GM18873 (cell line): ENCODE measurements around the gene ADAMTSL3.

ENCODE experiments used
- ATAC-seq: cut with Tn5 transposase; IDR thresholded peaks from one replicate; pipeline ENCODE4 v1.9.1; 2021; ENCODE audit warnings: mild to moderate bottlenecking, moderate library complexity, moderate number of reproducible peaks; ENCODE audit not compliant: unreplicated experiment, low FRiP score

ADAMTSL3 gene

GRCh38 chr15:83866692-83867091 lies 212.8 kb downstream of the ADAMTSL3 start:
- no peak for ATAC-seq

DNA sequence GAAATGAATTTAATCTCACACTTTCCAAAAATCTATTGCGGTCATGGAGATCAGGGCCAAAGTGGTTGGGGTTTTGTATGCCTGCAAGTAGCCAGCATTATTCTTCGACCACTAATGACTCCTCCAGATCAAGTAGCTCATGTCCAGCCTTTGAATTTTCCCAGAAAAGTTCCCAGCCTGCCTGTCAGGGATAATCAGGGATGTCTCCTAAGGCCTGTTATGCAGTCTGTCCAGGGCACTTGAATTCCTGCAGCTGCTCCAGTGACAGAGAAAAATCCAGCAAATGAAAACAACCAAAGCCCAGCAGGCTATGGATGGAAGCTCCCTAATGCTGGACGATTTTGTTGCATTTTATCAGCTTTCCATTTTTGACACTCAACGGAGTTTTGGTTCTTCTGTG lies 215.4 kb downstream of the ADAMTSL3 start:
- ATAC-seq = no peak

DNA sequence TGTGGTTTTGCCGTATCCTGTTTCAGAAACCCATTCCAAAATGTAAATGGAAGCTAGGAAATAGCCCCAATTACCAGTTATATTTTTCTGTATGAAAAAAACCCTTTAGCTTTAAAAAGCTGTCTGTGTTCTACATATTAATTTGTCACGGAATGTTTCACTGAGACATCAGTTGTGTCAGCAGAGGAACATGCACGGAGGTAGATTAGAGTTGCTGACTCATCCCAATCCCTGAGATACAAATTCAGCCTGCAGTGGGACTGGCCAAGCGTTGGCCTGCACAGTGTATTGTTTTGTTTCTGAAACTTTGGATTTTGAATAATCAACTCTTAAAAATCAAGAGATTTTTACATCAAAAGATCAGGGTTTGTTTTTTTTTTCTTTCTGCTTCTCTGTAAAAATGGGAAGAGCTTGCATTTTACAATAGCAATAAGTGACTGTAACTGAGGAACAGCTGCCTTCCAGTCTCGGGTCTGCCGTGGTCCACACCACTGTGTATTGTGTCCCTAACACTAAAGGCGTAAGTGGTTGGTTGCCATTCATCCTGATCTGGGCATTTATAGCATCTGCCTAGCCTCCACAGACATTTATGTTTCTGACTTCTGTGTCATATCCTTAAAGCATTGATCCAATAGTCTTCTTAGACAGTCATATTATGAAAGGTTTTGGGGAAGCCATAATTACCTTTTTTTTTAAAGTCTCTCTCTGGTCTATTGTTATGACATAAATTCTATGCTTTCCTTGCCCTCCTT lies 218.1 kb downstream of the ADAMTSL3 start:
- ATAC-seq = no peak

DNA sequence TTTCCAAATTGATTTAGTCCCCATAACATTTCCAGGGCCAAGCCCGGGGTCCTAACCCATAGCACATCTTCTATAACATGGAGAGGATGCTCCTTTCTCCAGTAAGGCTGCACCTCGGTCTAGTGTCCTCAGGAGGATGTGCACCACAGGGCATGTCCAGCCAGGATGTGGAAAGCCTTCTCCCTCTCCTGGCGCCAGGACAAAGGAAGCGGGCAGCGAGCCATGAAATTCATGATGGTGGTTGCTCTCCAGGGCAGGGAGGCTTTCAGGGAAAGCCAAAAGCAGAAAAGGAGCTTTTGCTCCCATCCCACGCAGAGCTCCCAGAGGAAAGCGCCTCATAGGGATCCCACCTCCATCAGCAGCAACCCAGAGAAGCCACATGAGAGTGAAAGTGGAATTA lies 220.0 kb downstream of the ADAMTSL3 start:
- ATAC-seq = no peak

GRCh38 chr15:83880529-83880928 lies 226.6 kb downstream of the ADAMTSL3 start:
- no peak for ATAC-seq

- no peak for ATAC-seq
These were observed 227.2 kb downstream of the ADAMTSL3 start for GRCh38 chr15:83881156-83881555.

- ATAC-seq = no peak
These were observed 232.4 kb downstream of the ADAMTSL3 start for GRCh38 chr15:83886321-83886720.

DNA sequence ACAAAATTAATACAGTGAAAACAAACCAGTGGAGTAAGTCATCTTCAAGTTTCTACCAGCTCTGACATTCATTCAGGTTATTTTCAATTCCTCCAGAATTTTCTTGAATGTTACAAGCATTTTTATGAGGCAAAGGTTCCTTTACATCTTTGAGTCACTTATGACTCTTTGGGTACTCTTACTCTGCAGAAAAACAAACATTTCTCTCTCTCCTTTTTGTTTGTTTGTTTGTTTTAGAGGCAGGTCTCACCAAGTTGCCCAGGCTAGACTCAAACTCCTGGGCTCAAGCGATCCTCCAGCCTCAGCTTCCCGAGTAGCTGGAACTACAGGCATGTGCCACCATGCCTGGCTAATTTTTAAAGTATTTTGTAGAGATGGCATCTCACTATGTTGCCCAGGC lies 233.5 kb downstream of the ADAMTSL3 start:
- no peak for ATAC-seq

GRCh38 chr15:83887961-83888360 lies 234.0 kb downstream of the ADAMTSL3 start:
- no peak for ATAC-seq

DNA sequence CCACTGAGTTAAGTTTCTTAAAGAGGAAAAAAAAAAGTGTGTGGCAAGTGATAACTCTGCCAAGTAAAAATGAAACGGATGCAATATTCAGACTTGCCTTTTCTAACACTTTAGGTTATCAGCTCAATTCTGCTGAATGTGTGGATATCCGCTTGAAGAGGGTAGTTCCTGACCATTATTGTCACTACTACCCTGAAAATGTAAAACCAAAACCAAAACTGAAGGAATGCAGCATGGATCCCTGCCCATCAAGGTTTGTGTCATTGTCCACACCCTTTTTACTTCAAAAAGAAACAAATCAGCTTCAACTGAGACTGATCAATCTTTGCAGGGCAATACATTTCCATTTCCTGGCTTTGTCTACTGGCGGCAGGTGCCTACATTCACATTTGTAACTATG lies 236.1 kb downstream of the ADAMTSL3 start:
- ATAC-seq = no peak

DNA sequence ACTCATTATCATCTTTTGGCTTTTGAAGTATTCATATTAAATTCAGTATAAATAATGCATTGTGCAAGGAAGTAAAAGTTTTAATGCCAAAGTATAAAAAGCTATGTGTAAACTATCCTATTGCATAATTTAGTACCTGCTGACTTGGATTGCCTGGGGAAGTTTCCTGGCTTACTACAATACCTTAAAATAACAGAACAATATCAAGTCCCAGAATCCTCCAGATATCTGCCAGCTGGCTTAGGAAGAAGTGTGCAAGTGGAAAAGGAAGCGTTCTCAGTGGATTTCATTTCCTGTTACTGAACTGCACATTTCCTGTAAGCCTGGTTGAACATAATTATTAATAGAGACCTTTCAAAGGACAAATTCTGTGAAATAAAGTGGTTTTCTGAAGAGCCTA lies 236.7 kb downstream of the ADAMTSL3 start:
- no peak for ATAC-seq

DNA sequence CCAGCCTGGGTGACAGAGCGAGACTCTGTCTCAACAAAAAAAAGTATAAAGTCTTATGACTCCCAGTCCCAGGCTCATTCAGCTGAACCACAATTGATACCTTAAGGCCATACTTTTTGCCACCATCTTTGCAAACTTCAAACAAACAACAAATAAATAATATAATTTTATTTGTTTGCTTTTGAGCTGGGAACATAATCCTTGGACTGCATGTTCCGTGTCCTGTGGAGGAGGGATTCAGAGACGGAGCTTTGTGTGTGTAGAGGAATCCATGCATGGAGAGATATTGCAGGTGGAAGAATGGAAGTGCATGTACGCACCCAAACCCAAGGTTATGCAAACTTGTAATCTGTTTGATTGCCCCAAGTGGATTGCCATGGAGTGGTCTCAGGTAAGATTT lies 238.6 kb downstream of the ADAMTSL3 start:
- no peak for ATAC-seq

DNA sequence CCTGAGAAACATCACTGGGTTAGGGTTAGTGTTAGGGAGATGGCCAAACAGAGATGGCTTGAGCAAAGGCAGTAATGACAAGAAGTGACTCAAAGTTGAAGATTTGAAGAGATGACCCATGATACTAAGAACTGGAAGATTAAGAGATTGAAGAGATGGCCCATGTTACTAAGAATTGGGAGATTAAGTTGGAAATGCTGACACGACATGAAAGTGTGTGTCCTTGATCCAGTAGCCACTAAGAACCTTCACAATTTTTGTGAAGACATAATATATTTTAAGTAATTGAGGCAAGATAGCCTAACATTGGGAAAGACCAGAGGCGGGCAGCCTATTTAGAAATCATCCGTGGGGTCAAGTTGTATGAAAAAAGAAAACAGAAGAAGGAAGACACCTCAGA lies 239.4 kb downstream of the ADAMTSL3 start:
- no peak for ATAC-seq

DNA sequence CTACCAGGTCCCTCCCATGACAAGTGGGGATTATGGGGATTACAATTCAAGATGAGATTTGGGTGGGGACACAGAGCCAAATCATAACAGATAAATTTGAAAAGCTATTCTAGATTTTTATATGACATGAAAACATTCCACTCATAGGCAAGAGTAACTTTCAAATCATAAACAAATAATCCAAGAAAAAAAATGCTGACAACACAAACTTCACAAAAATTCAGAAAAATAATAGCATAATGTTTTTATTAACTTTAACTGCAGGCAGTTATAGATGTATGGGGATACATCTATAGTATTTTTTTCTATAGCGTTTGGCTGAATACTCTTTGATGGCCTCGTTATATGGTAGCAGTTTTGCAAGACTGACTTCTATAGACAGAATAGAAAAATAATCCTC lies 243.1 kb downstream of the ADAMTSL3 start:
- ATAC-seq = no peak

DNA sequence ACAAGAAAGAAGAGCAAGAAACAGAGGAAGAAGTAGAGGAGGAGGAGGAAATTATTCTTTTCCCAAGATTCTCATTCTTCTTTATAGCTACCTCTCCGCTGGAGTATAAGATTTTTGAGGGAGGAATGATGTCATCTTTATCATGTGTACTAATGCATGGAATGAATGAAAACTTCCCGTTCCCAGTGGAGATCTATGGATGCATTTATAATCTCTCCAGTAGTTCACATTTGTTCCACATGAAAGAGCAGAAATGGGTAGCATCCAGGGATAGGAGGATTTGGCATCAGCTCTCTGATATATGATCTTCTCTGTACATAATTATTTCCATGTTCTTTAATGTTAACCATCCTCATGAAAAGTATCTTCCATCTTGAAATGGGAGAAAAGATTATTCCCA lies 244.4 kb downstream of the ADAMTSL3 start:
- no peak for ATAC-seq

GRCh38 chr15:83899670-83900069 lies 245.7 kb downstream of the ADAMTSL3 start:
- no peak for ATAC-seq

DNA sequence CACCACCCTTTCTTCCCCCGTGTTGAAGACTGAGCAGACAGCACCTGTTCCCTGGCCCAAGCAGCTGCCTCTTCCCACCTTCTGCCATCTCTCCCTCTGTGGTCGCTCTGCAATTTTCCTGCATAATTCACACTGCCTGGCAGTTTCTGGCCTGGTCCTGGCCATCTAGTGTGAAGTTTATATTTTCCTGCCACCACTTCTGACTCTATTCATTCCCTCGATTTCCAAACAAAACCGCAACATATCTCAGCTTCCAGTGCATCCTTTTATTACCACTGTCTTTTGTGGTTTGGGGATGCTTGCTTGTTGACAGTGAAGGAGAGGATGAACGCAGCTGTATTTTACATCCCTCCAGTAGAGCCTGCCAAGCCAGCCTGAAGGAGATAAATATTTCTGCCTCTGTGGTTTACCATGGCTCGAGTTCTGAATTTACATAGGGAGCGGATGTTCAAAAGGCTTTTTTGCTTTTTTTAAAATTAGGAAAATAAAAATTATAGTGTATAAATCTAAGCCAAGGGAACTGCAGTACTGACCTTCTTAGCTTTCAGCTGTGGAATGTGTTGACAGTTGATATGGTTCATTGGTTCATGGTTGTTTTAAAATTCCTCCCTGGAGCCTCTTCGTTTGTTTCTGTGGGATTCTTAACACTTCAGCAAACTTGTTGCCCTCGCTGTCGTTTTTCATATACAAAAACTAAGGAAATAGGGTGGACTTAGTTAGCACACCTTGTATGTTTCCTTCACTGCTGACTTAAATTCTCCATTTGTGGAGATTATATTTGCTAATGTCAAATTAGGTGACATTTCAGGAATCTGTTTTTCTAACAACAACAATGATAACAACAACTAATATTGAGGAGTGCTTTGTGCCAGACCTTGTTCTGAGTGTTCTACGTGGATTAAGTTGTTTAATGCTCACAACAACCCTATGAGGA lies 250.5 kb downstream of the ADAMTSL3 start:
- ATAC-seq = no peak

GRCh38 chr15:83905556-83906273 lies 251.8 kb downstream of the ADAMTSL3 start:
- ATAC-seq = no peak

DNA sequence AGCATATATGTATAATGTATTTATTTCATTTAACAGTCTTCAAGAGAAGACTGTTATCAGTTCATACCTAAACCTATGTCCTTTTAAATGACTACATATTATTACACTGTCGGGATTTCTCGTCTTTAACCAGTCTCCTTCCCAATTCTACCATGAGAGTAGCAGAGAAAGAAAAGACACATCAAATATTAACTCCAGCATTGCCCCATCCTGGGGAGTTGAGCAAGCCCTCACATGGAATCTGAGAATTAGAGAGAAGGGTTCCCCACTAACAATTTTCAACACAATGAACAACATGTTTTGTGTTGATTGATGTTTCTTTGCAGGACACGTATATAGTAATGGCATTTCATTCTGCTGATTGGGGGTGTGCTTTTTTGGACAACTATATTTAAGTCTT lies 257.4 kb downstream of the ADAMTSL3 start:
- no peak for ATAC-seq

DNA sequence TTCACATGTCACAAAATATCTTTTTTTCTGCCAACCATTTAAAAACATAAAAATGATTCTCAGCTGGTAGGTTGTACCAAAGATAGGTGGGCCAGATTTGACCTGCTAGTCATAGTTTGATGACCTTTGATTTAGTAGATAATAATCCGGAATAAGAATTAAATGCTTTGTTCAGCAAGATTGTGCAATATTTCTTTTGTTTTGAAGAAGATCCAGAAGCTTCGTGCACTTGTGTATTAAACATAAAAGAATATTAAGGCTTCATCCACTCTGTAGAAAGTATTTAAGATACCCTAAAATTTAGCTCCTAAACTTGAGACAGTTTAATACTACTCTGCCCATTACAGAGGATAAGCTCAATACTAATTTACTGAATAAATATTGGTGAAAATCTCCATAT lies 258.4 kb downstream of the ADAMTSL3 start:
- no peak for ATAC-seq

DNA sequence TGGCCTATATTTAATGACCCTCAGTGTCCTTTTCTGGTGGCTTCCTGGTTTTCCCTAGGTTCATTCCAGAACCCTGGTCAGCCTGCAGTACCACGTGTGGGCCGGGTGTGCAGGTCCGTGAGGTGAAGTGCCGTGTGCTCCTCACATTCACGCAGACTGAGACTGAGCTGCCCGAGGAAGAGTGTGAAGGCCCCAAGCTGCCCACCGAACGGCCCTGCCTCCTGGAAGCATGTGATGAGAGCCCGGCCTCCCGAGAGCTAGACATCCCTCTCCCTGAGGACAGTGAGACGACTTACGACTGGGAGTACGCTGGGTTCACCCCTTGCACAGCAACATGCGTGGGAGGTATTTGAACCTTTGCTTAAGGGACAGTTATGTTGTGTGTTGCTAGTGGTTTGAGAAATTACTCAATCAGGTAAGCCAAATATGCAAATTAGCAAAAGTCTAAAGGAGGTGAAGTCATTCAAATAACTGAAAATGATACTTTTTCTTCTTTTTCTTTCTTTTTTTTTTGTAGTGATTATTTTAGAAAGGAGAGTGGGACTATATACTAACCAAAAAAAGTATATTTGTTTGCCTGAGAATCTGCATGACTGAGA lies 259.2 kb downstream of the ADAMTSL3 start:
- ATAC-seq = no peak
